WTC11 (cell line): Measurements from ENCODE around the gene VANGL2. TPM values are rescaled to one million over a fixed set of nuclear protein-coding genes. Genes with fewer than 3 reads are reported as not detected.

Source experiments
- ATAC-seq: fragments of 200-7000 bp; cut with Tn5 transposase; 2 replicates; pipeline ENCODE4 v1.10.0; 2021; ENCODE audit warnings: mild to moderate bottlenecking, moderate library complexity
- CTCF ChIA-PET: fragments of 300-600 bp; sonication (Branson Sonifier 250); formaldehyde crosslinking; loops from one replicate; lab custom pipeline; 2021; ENCODE audit warnings: antibody characterized with exemption; lab: Charles Lee
- POLR2A ChIA-PET: fragments of 350-600 bp; sonication (Branson Sonifier 250); formaldehyde crosslinking; loops from one replicate; lab custom pipeline; 2021; ENCODE audit warnings: antibody characterized with exemption; lab: Charles Lee
- DNase-seq: peaks from one replicate; pipeline ENCODE4 v3.0.0; 2021; ENCODE audit warnings: low spot score
- H3K27ac Mint-ChIP-seq: 2 replicates; pipeline ENCODE4 v1.8.0; 2021; ENCODE audit warnings: mixed read lengths
- H3K27me3 Mint-ChIP-seq: 2 replicates; pipeline ENCODE4 v1.8.0; 2021; ENCODE audit warnings: low read depth, mild to moderate bottlenecking, moderate library complexity, mixed read lengths
- H3K36me3 Mint-ChIP-seq: 2 replicates; pipeline ENCODE4 v1.8.0; 2021; ENCODE audit warnings: mixed read lengths
- H3K4me1 Mint-ChIP-seq: 2 replicates; pipeline ENCODE4 v1.8.0; 2022; ENCODE audit warnings: mixed read lengths
- H3K4me3 Mint-ChIP-seq: 2 replicates; pipeline ENCODE4 v1.8.0; 2021; ENCODE audit warnings: mild to moderate bottlenecking, moderate library complexity, mixed read lengths
- H3K9me3 Mint-ChIP-seq: 2 replicates; pipeline ENCODE4 v1.8.0; 2021; ENCODE audit warnings: mixed read lengths
- ELF4 ChIP-seq: sonication (generic); formaldehyde crosslinking; IDR thresholded peaks from 2 replicates; pipeline ENCODE4 v1.8.1; 2022; ENCODE audit warnings: low read depth, mild to moderate bottlenecking, moderate library complexity, missing genetic modification reagents
- ETV6 ChIP-seq: sonication (generic); formaldehyde crosslinking; IDR thresholded peaks from 2 replicates; pipeline ENCODE4 v1.8.1; 2022; ENCODE audit warnings: mild to moderate bottlenecking, missing genetic modification reagents
- IRF2 ChIP-seq: sonication (generic); formaldehyde crosslinking; IDR thresholded peaks from 2 replicates; pipeline ENCODE4 v1.8.0; 2022; ENCODE audit warnings: low read depth, missing genetic modification reagents, borderline replicate concordance
- NFATC4 ChIP-seq: fragments of 250-450 bp; sonication (Bioruptor Pico); IDR thresholded peaks from 2 replicates; pipeline ENCODE4 v1.9.0; 2021; ENCODE audit warnings: mild to moderate bottlenecking
- NFYB ChIP-seq: sonication (generic); formaldehyde crosslinking; conservative IDR thresholded peaks from 2 replicates; pipeline ENCODE4 v1.8.0; 2022; ENCODE audit warnings: low read depth, missing genetic modification reagents
- NR1H2 ChIP-seq: sonication (generic); formaldehyde crosslinking; IDR thresholded peaks from 2 replicates; pipeline ENCODE4 v1.9.0; 2021; ENCODE audit warnings: mild to moderate bottlenecking, moderate library complexity, missing genetic modification reagents
- PRRX2 ChIP-seq: fragments of 250-450 bp; sonication (Bioruptor Pico); IDR thresholded peaks from 2 replicates; pipeline ENCODE4 v1.8.0; 2021; ENCODE audit warnings: mild to moderate bottlenecking
- SMAD4 ChIP-seq: sonication (generic); formaldehyde crosslinking; IDR thresholded peaks from 2 replicates; pipeline ENCODE4 v1.8.0; 2022; ENCODE audit warnings: mild to moderate bottlenecking, missing genetic modification reagents
- ZBTB21 ChIP-seq: sonication (generic); formaldehyde crosslinking; IDR thresholded peaks from 2 replicates; pipeline ENCODE4 v1.8.1; 2023; ENCODE audit warnings: mild to moderate bottlenecking, missing genetic modification reagents, borderline replicate concordance
- ZNF121 ChIP-seq: sonication (generic); formaldehyde crosslinking; IDR thresholded peaks from 2 replicates; pipeline ENCODE4 v1.8.0; 2023; ENCODE audit warnings: missing genetic modification reagents
- ZNF138 ChIP-seq: sonication (generic); formaldehyde crosslinking; conservative IDR thresholded peaks from 2 replicates; pipeline ENCODE4 v1.8.1; 2022; ENCODE audit warnings: mild to moderate bottlenecking, moderate library complexity, missing genetic modification reagents
- ZNF219 ChIP-seq: sonication (generic); formaldehyde crosslinking; IDR thresholded peaks from 2 replicates; pipeline ENCODE4 v1.8.0; 2023; ENCODE audit warnings: missing genetic modification reagents, mild to moderate bottlenecking, borderline replicate concordance
- ZNF263 ChIP-seq: sonication (generic); formaldehyde crosslinking; IDR thresholded peaks from 2 replicates; pipeline ENCODE4 v1.8.1; 2022; ENCODE audit warnings: low read depth, mild to moderate bottlenecking, moderate library complexity, missing genetic modification reagents
- ZNF423 ChIP-seq: fragments of 250-450 bp; sonication (Bioruptor Pico); IDR thresholded peaks from 2 replicates; pipeline ENCODE4 v2.1.2; 2022; ENCODE audit warnings: mild to moderate bottlenecking, moderate library complexity
- total RNA-seq: library from RNA; stranded (reverse); gene quantifications from 3 replicates; pipeline ENCODE4 v1.2.3, GENCODE V29; 2021
- TF ChIP-seq, protein P1 (sequence below): sonication (generic); formaldehyde crosslinking; conservative IDR thresholded peaks from 2 replicates; pipeline ENCODE4 v1.8.1; 2022; ENCODE audit warnings: mild to moderate bottlenecking, missing genetic modification reagents
- TF ChIP-seq, protein P2 (sequence below): fragments of 250-450 bp; sonication (Bioruptor Pico); IDR thresholded peaks from 2 replicates; pipeline ENCODE4 v1.9.0; 2021; ENCODE audit warnings: mild to moderate bottlenecking
- TF ChIP-seq, protein P3 (sequence below): sonication (generic); formaldehyde crosslinking; IDR thresholded peaks from 2 replicates; pipeline ENCODE4 v1.8.1; 2023; ENCODE audit warnings: mild to moderate bottlenecking, missing genetic modification reagents
- TF ChIP-seq, protein P4 (sequence below): fragments of 250-450 bp; sonication (Bioruptor Pico); conservative IDR thresholded peaks from 2 replicates; pipeline ENCODE4 v1.9.0; 2021; ENCODE audit warnings: mild to moderate bottlenecking
- TF ChIP-seq, protein P5 (sequence below): sonication (generic); formaldehyde crosslinking; IDR thresholded peaks from 2 replicates; pipeline ENCODE4 v1.8.1; 2023; ENCODE audit warnings: mild to moderate bottlenecking, missing genetic modification reagents, borderline replicate concordance
- TF ChIP-seq, protein P6 (sequence below): sonication (generic); formaldehyde crosslinking; IDR thresholded peaks from 2 replicates; pipeline ENCODE4 v1.8.1; 2023; ENCODE audit warnings: mild to moderate bottlenecking, moderate library complexity, missing genetic modification reagents

VANGL2 gene
- total RNA-seq, 1 experiment from 2014 or later = 68.0 TPM

DNA sequence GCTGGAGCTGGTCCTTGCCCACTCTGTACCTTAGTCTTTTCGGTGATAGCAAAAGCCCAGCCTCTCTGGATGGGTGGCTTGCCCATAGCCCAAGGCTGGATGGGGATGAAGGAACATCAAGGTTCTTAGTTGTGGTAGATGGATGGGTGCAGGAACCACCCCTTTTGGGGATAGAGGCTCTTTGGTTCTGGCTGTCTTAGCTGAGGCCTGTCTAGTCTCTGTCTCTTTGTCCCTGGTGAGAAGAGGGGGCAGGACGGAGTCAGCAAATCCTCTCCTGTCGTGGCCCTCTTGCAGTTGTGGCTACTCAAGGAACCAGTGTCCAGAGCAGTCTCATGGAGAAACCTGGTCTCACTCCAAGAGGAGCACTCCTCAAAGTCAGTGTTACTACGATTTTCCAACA, 8.5 kb downstream of the VANGL2 start:
- CTCF ChIA-PET = interaction anchor here (1.1 to 3.0 kb wide), 4 partner anchors 33 to 216 kb away, joined by 3 to 19 read pairs (median 8); no protein-coding TSS in a partner anchor
- DNase-seq = no peak

DNA sequence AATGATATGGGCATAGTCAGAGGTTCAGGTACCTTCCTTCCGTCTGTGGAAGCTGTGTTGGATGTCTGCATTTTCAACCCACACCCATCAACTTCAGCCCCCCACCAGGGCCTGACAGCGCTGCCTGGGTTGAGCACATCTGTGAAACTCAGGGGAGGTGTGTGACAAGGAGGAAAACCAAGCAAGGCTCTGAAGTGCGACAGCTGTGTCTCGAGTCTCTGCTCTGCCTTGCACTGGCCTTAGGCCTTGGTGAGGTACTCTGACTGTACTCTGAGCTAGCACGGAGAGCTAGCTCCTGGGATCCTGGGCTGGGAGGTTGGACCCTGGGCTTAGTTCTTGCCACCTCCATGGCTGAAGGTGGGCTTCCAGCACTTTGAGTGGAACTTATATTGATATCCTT, 9.1 kb downstream of the VANGL2 start:
- POLR2A ChIA-PET = no interaction called here
- H3K4me3 Mint-ChIP-seq = no peak overlapping the region
- H3K4me1 Mint-ChIP-seq = peaks cover 83% of the 10 kb centered on the region
- TF ChIP-seq, protein P1, sequence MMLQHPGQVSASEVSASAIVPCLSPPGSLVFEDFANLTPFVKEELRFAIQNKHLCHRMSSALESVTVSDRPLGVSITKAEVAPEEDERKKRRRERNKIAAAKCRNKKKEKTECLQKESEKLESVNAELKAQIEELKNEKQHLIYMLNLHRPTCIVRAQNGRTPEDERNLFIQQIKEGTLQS (CRISPR knock-in tag) = no peak
- no peak for TF ChIP-seq IRF2 (CRISPR knock-in tag)
- TF ChIP-seq ZNF138 (CRISPR knock-in tag) = no peak
- no peak for TF ChIP-seq ZNF423
- no peak for TF ChIP-seq ZNF121 (CRISPR knock-in tag)
- TF ChIP-seq PRRX2 (CRISPR knock-in tag) = no peak
- TF ChIP-seq, protein P2, sequence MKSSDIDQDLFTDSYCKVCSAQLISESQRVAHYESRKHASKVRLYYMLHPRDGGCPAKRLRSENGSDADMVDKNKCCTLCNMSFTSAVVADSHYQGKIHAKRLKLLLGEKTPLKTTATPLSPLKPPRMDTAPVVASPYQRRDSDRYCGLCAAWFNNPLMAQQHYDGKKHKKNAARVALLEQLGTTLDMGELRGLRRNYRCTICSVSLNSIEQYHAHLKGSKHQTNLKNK = no peak
- no peak for TF ChIP-seq NFYB
- TF ChIP-seq, protein P3, sequence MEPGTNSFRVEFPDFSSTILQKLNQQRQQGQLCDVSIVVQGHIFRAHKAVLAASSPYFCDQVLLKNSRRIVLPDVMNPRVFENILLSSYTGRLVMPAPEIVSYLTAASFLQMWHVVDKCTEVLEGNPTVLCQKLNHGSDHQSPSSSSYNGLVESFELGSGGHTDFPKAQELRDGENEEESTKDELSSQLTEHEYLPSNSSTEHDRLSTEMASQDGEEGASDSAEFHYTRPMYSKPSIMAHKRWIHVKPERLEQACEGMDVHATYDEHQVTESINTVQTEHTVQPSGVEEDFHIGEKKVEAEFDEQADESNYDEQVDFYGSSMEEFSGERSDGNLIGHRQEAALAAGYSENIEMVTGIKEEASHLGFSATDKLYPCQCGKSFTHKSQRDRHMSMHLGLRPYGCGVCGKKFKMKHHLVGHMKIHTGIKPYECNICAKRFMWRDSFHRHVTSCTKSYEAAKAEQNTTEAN (CRISPR knock-in tag) = no peak
- TF ChIP-seq SMAD4 = no peak
- no peak for TF ChIP-seq ZNF219
- no peak for TF ChIP-seq ETV6
- TF ChIP-seq, protein P4, sequence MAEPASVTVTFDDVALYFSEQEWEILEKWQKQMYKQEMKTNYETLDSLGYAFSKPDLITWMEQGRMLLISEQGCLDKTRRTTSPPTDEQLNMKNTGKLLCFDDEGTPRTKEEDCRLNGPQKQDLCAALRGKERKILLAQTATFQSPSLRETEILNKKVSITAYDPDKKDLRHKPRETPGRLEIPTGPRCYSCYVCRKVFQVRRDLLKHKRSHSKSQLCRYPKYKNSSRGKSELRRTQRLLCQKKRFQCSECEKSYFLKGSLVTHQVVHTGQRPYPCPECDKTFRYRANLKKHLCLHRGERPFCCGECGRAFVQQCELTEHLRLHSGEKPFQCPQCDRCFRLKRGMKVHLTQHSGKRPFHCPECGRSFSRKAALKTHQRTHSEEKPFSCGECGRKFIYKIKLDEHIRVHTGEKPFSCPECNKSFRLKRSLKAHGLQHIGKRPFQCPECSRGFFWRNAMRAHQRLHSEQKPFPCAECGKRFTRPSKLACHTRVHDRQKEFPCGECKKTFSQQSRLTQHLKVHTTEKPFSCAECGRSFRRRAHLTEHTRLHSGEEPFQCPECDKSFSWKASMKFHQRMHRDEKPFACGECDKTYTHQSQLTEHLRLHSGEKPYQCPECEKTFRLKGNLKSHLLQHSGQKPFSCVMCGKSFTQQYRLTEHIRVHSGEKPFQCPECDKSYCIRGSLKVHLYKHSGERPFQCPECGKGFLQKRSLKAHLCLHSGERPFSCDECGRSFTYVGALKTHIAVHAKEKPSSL (CRISPR knock-in tag) = no peak
- TF ChIP-seq NFATC4 (CRISPR knock-in tag) = no peak
- TF ChIP-seq ZNF263 (CRISPR knock-in tag) = no peak
- TF ChIP-seq, protein P5, sequence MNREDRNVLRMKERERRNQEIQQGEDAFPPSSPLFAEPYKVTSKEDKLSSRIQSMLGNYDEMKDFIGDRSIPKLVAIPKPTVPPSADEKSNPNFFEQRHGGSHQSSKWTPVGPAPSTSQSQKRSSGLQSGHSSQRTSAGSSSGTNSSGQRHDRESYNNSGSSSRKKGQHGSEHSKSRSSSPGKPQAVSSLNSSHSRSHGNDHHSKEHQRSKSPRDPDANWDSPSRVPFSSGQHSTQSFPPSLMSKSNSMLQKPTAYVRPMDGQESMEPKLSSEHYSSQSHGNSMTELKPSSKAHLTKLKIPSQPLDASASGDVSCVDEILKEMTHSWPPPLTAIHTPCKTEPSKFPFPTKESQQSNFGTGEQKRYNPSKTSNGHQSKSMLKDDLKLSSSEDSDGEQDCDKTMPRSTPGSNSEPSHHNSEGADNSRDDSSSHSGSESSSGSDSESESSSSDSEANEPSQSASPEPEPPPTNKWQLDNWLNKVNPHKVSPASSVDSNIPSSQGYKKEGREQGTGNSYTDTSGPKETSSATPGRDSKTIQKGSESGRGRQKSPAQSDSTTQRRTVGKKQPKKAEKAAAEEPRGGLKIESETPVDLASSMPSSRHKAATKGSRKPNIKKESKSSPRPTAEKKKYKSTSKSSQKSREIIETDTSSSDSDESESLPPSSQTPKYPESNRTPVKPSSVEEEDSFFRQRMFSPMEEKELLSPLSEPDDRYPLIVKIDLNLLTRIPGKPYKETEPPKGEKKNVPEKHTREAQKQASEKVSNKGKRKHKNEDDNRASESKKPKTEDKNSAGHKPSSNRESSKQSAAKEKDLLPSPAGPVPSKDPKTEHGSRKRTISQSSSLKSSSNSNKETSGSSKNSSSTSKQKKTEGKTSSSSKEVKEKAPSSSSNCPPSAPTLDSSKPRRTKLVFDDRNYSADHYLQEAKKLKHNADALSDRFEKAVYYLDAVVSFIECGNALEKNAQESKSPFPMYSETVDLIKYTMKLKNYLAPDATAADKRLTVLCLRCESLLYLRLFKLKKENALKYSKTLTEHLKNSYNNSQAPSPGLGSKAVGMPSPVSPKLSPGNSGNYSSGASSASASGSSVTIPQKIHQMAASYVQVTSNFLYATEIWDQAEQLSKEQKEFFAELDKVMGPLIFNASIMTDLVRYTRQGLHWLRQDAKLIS = no peak
- no peak for TF ChIP-seq NR1H2 (CRISPR knock-in tag)
- no peak for TF ChIP-seq ZBTB21 (CRISPR knock-in tag)
- no peak for TF ChIP-seq ELF4 (CRISPR knock-in tag)
- no peak for DNase-seq
- H3K9me3 Mint-ChIP-seq = no peaks in the 10 kb centered on the region
- no peak for ATAC-seq
- H3K36me3 Mint-ChIP-seq = no peaks in the 10 kb centered on the region; the same call in 1 of the 2 replicates
- CTCF ChIA-PET = interaction anchor here (1.0 to 3.0 kb wide), 4 partner anchors 12 to 141 kb away, joined by 3 to 19 read pairs (median 7); no protein-coding TSS in a partner anchor
- H3K27me3 Mint-ChIP-seq = no peaks in the 10 kb centered on the region
- peak overlapping the region; percentile 83 for H3K27ac Mint-ChIP-seq

More for the DNA sequence above, 8.5 kb downstream of the VANGL2 start:
- H3K27ac Mint-ChIP-seq = peak overlapping the region; percentile 70; the same call in 1 of the 2 replicates
- H3K27me3 Mint-ChIP-seq = no peaks in the 10 kb centered on the region
- ATAC-seq = no peak
- TF ChIP-seq, protein P6, sequence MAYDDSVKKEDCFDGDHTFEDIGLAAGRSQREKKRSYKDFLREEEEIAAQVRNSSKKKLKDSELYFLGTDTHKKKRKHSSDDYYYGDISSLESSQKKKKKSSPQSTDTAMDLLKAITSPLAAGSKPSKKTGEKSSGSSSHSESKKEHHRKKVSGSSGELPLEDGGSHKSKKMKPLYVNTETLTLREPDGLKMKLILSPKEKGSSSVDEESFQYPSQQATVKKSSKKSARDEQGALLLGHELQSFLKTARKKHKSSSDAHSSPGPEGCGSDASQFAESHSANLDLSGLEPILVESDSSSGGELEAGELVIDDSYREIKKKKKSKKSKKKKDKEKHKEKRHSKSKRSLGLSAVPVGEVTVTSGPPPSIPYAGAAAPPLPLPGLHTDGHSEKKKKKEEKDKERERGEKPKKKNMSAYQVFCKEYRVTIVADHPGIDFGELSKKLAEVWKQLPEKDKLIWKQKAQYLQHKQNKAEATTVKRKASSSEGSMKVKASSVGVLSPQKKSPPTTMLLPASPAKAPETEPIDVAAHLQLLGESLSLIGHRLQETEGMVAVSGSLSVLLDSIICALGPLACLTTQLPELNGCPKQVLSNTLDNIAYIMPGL (CRISPR knock-in tag) = no peak
- H3K4me3 Mint-ChIP-seq = no peak overlapping the region
- peaks cover 83% of the 10 kb centered on the region for H3K4me1 Mint-ChIP-seq
- no peaks in the 10 kb centered on the region; the same call in 1 of the 2 replicates for H3K36me3 Mint-ChIP-seq
- no peaks in the 10 kb centered on the region for H3K9me3 Mint-ChIP-seq
- POLR2A ChIA-PET = interaction anchor here (0.9 kb wide), 1 partner anchor 28 kb away, joined by 5 read pairs; no protein-coding TSS in a partner anchor
